ENCODE measurements around the gene CCDC192.

GRCh38 chr5:127867022-127867783, 164.0 kb downstream of the CCDC192 start:
- TF ChIP-seq, protein P1, sequence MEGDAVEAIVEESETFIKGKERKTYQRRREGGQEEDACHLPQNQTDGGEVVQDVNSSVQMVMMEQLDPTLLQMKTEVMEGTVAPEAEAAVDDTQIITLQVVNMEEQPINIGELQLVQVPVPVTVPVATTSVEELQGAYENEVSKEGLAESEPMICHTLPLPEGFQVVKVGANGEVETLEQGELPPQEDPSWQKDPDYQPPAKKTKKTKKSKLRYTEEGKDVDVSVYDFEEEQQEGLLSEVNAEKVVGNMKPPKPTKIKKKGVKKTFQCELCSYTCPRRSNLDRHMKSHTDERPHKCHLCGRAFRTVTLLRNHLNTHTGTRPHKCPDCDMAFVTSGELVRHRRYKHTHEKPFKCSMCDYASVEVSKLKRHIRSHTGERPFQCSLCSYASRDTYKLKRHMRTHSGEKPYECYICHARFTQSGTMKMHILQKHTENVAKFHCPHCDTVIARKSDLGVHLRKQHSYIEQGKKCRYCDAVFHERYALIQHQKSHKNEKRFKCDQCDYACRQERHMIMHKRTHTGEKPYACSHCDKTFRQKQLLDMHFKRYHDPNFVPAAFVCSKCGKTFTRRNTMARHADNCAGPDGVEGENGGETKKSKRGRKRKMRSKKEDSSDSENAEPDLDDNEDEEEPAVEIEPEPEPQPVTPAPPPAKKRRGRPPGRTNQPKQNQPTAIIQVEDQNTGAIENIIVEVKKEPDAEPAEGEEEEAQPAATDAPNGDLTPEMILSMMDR (conservative IDR thresholded peaks at IDR 0.05 in 1 of 2, IDR thresholded peaks at IDR 0.05 in 1 of 2; ENCODE audit: extremely low read depth in 1 of 2, insufficient read depth in 1 of 2, low read depth in 1 of 2, low read length in 2 of 2), result no peak
- no peak for TF ChIP-seq EZH2 (IDR thresholded peaks at IDR 0.05; ENCODE audit: borderline replicate concordance, low read length)

All from mammary epithelial cell (primary cell).